Hepatocyte (in vitro differentiated cells): ENCODE measurements around the gene LPP. TPM values are rescaled to one million over a fixed set of nuclear protein-coding genes. Genes with fewer than 3 reads are reported as not detected.

Source experiments
- DNase-seq: peaks from one replicate; pipeline ENCODE4 v3.0.0-alpha.2; 2016; ENCODE audit warnings: low spot score
- H2AFZ ChIP-seq: fragments of 200-600 bp; sonication (generic); 2 replicates; pipeline ENCODE4 v1.6.0; 2016; ENCODE audit warnings: antibody characterized with exemption, mild to moderate bottlenecking
- H3K27ac ChIP-seq: fragments of 200-600 bp; sonication (generic); 2 replicates; pipeline ENCODE4 v1.5.1; 2016; ENCODE audit warnings: mild to moderate bottlenecking
- H3K27me3 ChIP-seq: fragments of 200-600 bp; sonication (generic); 2 replicates; pipeline ENCODE4 v1.6.1; 2016
- H3K36me3 ChIP-seq: fragments of 200-600 bp; sonication (generic); replicated peaks from 2 replicates; pipeline ENCODE4 v1.5.1; 2016; ENCODE audit warnings: low read depth; ENCODE audit not compliant: insufficient read depth
- H3K4me1 ChIP-seq: fragments of 200-600 bp; sonication (generic); 2 replicates; pipeline ENCODE4 v1.5.1; 2016; ENCODE audit warnings: mild to moderate bottlenecking, moderate library complexity; ENCODE audit not compliant: insufficient read depth
- H3K4me2 ChIP-seq: fragments of 200-600 bp; sonication (generic); 2 replicates; pipeline ENCODE4 v1.6.0; 2016
- H3K4me3 ChIP-seq: fragments of 200-600 bp; sonication (generic); 2 replicates; pipeline ENCODE4 v1.5.1; 2016; ENCODE audit warnings: mild to moderate bottlenecking
- H3K79me2 ChIP-seq: fragments of 200-600 bp; sonication (generic); 2 replicates; pipeline ENCODE4 v1.6.0; 2017; ENCODE audit warnings: mild to moderate bottlenecking
- H3K9me2 ChIP-seq: fragments of 200-600 bp; sonication (generic); replicated peaks from 2 replicates; pipeline ENCODE4 v1.6.0; 2017; ENCODE audit warnings: mild to moderate bottlenecking; ENCODE audit not compliant: insufficient read depth
- H3K9me3 ChIP-seq: fragments of 200-600 bp; sonication (generic); 2 replicates; pipeline ENCODE4 v1.5.1; 2016; ENCODE audit warnings: low read depth, mild to moderate bottlenecking
- H4K20me1 ChIP-seq: fragments of 200-600 bp; sonication (generic); 2 replicates; pipeline ENCODE4 v1.6.0; 2016; ENCODE audit warnings: mild to moderate bottlenecking; ENCODE audit not compliant: insufficient read depth, poor library complexity, severe bottlenecking
- EZH2 ChIP-seq: fragments of 200-600 bp; sonication (generic); IDR thresholded peaks from 2 replicates; pipeline ENCODE4 v1.6.1; 2016; ENCODE audit warnings: antibody characterized with exemption, mild to moderate bottlenecking, borderline replicate concordance
- EZH2phosphoT487 ChIP-seq: fragments of 200-600 bp; sonication (generic); IDR thresholded peaks from one replicate; pipeline ENCODE4 v1.6.1; 2018; ENCODE audit warnings: antibody characterized with exemption, mild to moderate bottlenecking, low read depth, moderate library complexity; ENCODE audit not compliant: unreplicated experiment, severe bottlenecking
- WGBS: methylation state at CpG from one replicate; pipeline ENCODE4 v1.1.6; 2016; ENCODE audit warnings: low lambda C conversion rate; ENCODE audit errors: missing lambda C conversion rate; 5-methylcytosine and 5-hydroxymethylcytosine counted together
- polyA plus RNA-seq: library from polyadenylated mRNA; unstranded; fragments of >200 nt; fragmentation: Nextera tagmentation; extraction: Ambion mirVana; gene quantifications from 2 replicates; pipeline ENCODE4 v1.2.1, GENCODE V29; 2016
- total RNA-seq: library from RNA; depleted of rRNA; stranded (reverse); fragments of >200 nt; gene quantifications from 2 replicates; pipeline ENCODE4 v1.2.3, GENCODE V29; 2014
- TF ChIP-seq, protein P1 (sequence below): fragments of 200-600 bp; sonication (generic); IDR thresholded peaks from 2 replicates; pipeline ENCODE4 v1.5.1; 2016; ENCODE audit warnings: antibody characterized with exemption, mild to moderate bottlenecking; ENCODE audit not compliant: poor library complexity

LPP gene
- total and polyA plus RNA-seq, 2 experiments from 2014 or later: 53.2 to 73.8 TPM

DNA sequence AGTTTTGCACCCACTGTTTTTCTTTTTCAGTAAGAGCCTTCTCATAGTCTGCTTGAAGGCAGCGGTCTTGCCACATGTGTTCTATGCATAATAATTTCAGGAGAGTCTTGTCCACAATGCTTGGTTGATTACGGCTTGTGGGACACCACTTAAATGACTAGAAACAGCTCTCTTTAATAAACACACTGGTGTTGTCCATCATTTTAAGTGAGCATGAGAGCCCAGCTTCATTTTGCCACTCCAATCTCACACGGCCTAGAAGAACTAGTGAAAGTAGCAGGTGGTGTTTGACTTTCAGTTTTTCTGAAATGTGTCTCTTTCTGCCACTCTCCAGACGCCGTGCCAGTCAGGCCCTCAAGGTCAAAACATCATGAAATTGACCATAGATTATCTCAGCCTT, 292.1 kb downstream of the LPP start:
- no peak overlapping the region for H3K4me3 ChIP-seq
- no peak for TF ChIP-seq EZH2phosphoT487
- TF ChIP-seq EZH2: no peak
- TF ChIP-seq, protein P1, sequence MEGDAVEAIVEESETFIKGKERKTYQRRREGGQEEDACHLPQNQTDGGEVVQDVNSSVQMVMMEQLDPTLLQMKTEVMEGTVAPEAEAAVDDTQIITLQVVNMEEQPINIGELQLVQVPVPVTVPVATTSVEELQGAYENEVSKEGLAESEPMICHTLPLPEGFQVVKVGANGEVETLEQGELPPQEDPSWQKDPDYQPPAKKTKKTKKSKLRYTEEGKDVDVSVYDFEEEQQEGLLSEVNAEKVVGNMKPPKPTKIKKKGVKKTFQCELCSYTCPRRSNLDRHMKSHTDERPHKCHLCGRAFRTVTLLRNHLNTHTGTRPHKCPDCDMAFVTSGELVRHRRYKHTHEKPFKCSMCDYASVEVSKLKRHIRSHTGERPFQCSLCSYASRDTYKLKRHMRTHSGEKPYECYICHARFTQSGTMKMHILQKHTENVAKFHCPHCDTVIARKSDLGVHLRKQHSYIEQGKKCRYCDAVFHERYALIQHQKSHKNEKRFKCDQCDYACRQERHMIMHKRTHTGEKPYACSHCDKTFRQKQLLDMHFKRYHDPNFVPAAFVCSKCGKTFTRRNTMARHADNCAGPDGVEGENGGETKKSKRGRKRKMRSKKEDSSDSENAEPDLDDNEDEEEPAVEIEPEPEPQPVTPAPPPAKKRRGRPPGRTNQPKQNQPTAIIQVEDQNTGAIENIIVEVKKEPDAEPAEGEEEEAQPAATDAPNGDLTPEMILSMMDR: no peak
- no peak for DNase-seq
- no peak overlapping the region for H2AFZ ChIP-seq
- no peaks in the 10 kb centered on the region for H3K27me3 ChIP-seq
- H3K79me2 ChIP-seq: peaks cover 31% of the 10 kb centered on the region
- H3K9me2 ChIP-seq: no peaks in the 10 kb centered on the region
- no peaks in the 10 kb centered on the region for H4K20me1 ChIP-seq
- H3K4me1 ChIP-seq: no peaks in the 10 kb centered on the region
- H3K36me3 ChIP-seq: no peaks in the 10 kb centered on the region
- H3K4me2 ChIP-seq: no peak overlapping the region
- H3K9me3 ChIP-seq: peaks cover 3% of the 10 kb centered on the region
- no peak overlapping the region for H3K27ac ChIP-seq
- WGBS: 91% methylated on average over 5 of the region's 5 CpGs

DNA sequence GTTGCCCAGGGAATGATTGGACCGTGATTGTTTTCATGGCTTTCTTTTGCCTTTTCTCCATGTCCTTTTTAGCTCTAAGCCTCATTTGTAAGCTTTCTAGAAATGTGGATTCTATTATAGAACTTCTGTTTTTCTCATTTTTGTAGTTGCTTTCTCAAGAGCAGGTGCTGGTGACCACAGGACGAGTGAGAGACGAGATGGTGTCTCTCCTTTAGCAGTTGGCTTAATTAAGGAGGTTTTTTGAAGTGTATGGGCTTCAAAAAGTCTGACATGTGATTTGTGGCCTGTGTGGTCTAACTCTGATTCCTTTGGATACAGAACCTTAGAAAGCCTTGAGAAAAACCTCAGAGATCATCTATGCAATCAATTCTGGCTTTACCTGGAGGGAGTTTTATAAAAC, 292.8 kb downstream of the LPP start:
- WGBS: 99% methylated on average over 3 of the region's 3 CpGs
- H3K9me3 ChIP-seq: peaks cover 3% of the 10 kb centered on the region
- H3K27ac ChIP-seq: no peak overlapping the region
- H3K4me3 ChIP-seq: no peak overlapping the region
- H3K4me2 ChIP-seq: no peak overlapping the region
- no peak for DNase-seq
- TF ChIP-seq EZH2phosphoT487 (no peak), EZH2 (no peak)
- TF ChIP-seq, protein P1: no peak
- no peak overlapping the region for H2AFZ ChIP-seq
- no peaks in the 10 kb centered on the region for H3K4me1 ChIP-seq
- peaks cover 36% of the 10 kb centered on the region for H3K79me2 ChIP-seq
- H3K9me2 ChIP-seq: no peaks in the 10 kb centered on the region
- H3K27me3 ChIP-seq: no peaks in the 10 kb centered on the region
- H3K36me3 ChIP-seq: no peaks in the 10 kb centered on the region
- no peaks in the 10 kb centered on the region for H4K20me1 ChIP-seq

DNA sequence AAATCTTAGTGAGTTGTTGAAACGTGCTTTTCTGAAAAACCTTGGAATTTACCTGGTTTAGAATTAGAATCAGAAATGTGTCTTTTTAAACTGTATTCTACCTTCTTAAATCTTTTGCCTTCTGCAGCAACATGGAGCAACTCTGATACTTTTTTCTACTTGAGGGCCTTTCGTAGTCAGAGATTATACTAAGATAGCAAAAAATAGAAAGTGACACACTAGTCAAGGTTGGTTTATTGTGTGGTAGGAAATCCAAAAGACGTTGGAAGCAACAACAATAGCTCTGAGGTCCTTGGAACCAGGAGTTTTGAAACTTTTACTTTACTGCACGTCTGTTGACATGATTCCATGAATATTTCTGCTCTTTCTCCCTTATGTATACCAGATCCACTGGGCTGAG, 294.9 kb downstream of the LPP start:
- TF ChIP-seq EZH2phosphoT487 (no peak), EZH2 (no peak)
- TF ChIP-seq, protein P1: no peak
- no peak overlapping the region for H3K27ac ChIP-seq
- peaks cover 3% of the 10 kb centered on the region for H3K9me3 ChIP-seq
- peaks cover 40% of the 10 kb centered on the region for H3K79me2 ChIP-seq
- no peaks in the 10 kb centered on the region for H3K4me1 ChIP-seq
- WGBS: 92% methylated on average over 4 of the region's 4 CpGs
- no peaks in the 10 kb centered on the region for H3K27me3 ChIP-seq
- no peak overlapping the region for H3K4me3 ChIP-seq
- no peak overlapping the region for H3K4me2 ChIP-seq
- no peaks in the 10 kb centered on the region for H3K36me3 ChIP-seq
- H2AFZ ChIP-seq: no peak overlapping the region
- no peaks in the 10 kb centered on the region for H4K20me1 ChIP-seq
- no peak for DNase-seq
- no peaks in the 10 kb centered on the region for H3K9me2 ChIP-seq

GRCh38 chr3:188449421-188449820, 295.5 kb downstream of the LPP start:
- no peaks in the 10 kb centered on the region for H4K20me1 ChIP-seq
- no peak overlapping the region for H3K4me3 ChIP-seq
- no peak overlapping the region for H3K27ac ChIP-seq
- no peak overlapping the region for H3K4me2 ChIP-seq
- no peaks in the 10 kb centered on the region for H3K36me3 ChIP-seq
- DNase-seq: no peak
- WGBS: 94% methylated on average over 2 of the region's 2 CpGs
- peaks cover 39% of the 10 kb centered on the region for H3K79me2 ChIP-seq
- no peak overlapping the region for H2AFZ ChIP-seq
- no peak for TF ChIP-seq EZH2phosphoT487
- TF ChIP-seq EZH2: no peak
- TF ChIP-seq, protein P1: no peak
- peaks cover 3% of the 10 kb centered on the region for H3K9me3 ChIP-seq
- no peaks in the 10 kb centered on the region for H3K27me3 ChIP-seq
- no peaks in the 10 kb centered on the region for H3K9me2 ChIP-seq
- H3K4me1 ChIP-seq: no peaks in the 10 kb centered on the region
